GM12874 (cell line): ENCODE data around the gene INF2.
A peak's percentile ranks its signal among the peaks of the same experiment; 100 is the strongest.

Source experiments
- CTCF ChIP-seq: IDR thresholded peaks from 2 replicates; pipeline ENCODE4 v1.5.1; 2011; ENCODE audit warnings: low read depth, mild to moderate bottlenecking, control low read depth, low read length, moderate library complexity; ENCODE audit not compliant: insufficient read depth

Gene INF2

GRCh38 chr14:104659764-104660523 is 29.5 kb upstream of the INF2 start:
- TF ChIP-seq CTCF, result no peak

GRCh38 chr14:104660597-104660996 is 28.8 kb upstream of the INF2 start:
- TF ChIP-seq CTCF, result no peak

GRCh38 chr14:104661086-104661485 is 28.3 kb upstream of the INF2 start:
- TF ChIP-seq CTCF, result no peak

- TF ChIP-seq CTCF, result no peak
Observed at GRCh38 chr14:104664107-104664506, 25.3 kb upstream of the INF2 start.

- TF ChIP-seq CTCF, result no peak
Observed at GRCh38 chr14:104664588-104664987, 24.8 kb upstream of the INF2 start.

- TF ChIP-seq CTCF, result no peak
Observed at GRCh38 chr14:104665114-104665656, 24.2 kb upstream of the INF2 start.

- peak; percentile 34; the same call in 1 of the 2 replicates for TF ChIP-seq CTCF
Observed at GRCh38 chr14:104665657-104666522, 23.5 kb upstream of the INF2 start.
